K562 (cell line): ENCODE data around the gene TRIM38. TPM values are rescaled to one million over a fixed set of nuclear protein-coding genes. Genes with fewer than 3 reads are reported as not detected.

Experiments
- CEBPG ChIP-seq, 3 experiments: fragments of 200-800 bp in 1 of 3; sonication (Bioruptor generic) in 1 of 3; sonication (generic) in 1 of 3; formaldehyde crosslinking in 1 of 3; IDR thresholded peaks in 2 of 3; conservative IDR thresholded peaks in 1 of 3; 2 replicates each; pipeline versions ENCODE4 v1.6.1 to v1.8.0; 2016 to 2022; ENCODE audit warnings: missing compliant biosample characterization in 2 of 3, missing genetic modification characterization in 2 of 3, mild to moderate bottlenecking in 1 of 3, missing genetic modification reagents in 1 of 3
- FOXK2 ChIP-seq, 2 experiments: fragments of 450-650 bp; IDR thresholded peaks in 1 of 2; conservative IDR thresholded peaks in 1 of 2; 2 replicates each; pipeline ENCODE4 v1.6.1; 2016; ENCODE audit warnings: low read depth in 2 of 2, mild to moderate bottlenecking in 1 of 2
- IFI16 ChIP-seq: fragments of 250-450 bp; sonication (Bioruptor Pico); IDR thresholded peaks from 2 replicates; pipeline ENCODE4 v2.1.2; 2022; ENCODE audit warnings: mild to moderate bottlenecking, inconsistent platforms
- PHF21A ChIP-seq: fragments of 450-650 bp; IDR thresholded peaks from 2 replicates; pipeline ENCODE4 v1.6.1; 2017; ENCODE audit warnings: low read depth, borderline replicate concordance
- POLR2A ChIP-seq: fragments of 450-650 bp; conservative IDR thresholded peaks from 2 replicates; pipeline ENCODE4 v1.6.1; 2016
- SMARCC2 ChIP-seq: fragments of 450-650 bp; IDR thresholded peaks from 2 replicates; pipeline ENCODE4 v1.6.1; 2017; ENCODE audit warnings: antibody characterized with exemption, moderate library complexity, mild to moderate bottlenecking, low read depth
- ZKSCAN8 ChIP-seq: fragments of 200-800 bp; sonication (Bioruptor generic); IDR thresholded peaks from 2 replicates; pipeline ENCODE4 v1.6.1; 2016; ENCODE audit warnings: missing genetic modification characterization, missing compliant biosample characterization
- ZNF134 ChIP-seq: fragments of 250-450 bp; sonication (Bioruptor Pico); conservative IDR thresholded peaks from 2 replicates; pipeline ENCODE4 v1.4.0; 2020
- ZNF449 ChIP-seq: fragments of 250-450 bp; sonication (Bioruptor Pico); IDR thresholded peaks from 2 replicates; pipeline ENCODE4 v1.8.0; 2022; ENCODE audit warnings: moderate library complexity, mild to moderate bottlenecking, inconsistent platforms
- polyA plus RNA-seq, 8 experiments: library from polyadenylated mRNA; depleted of rRNA in 4 of 8; stranded (reverse) in 5 of 8; unstranded in 3 of 8; fragments of >200 nt; fragmentation: Nextera tagmentation in 2 of 8; fragmentation: Illumina TruSeq in 1 of 8; extraction: Ambion mirVana in 2 of 8; extraction: Trizol in 1 of 8; gene quantifications; 2 replicates each; pipeline versions ENCODE4 v1.2.1 to v1.2.3, GENCODE V29; 2011 to 2014; ENCODE audit warnings: inconsistent platforms in 1 of 8, missing spikeins in 1 of 8
- total RNA-seq, 7 experiments: library from RNA; depleted of rRNA in 6 of 7; stranded (reverse); fragments of >200 nt in 6 of 7; fragmentation: Illumina TruSeq in 2 of 7; extraction: Trizol in 2 of 7; gene quantifications; 2 replicates each; pipeline versions ENCODE4 v1.2.1 to v1.2.3, GENCODE V29; 2011 to 2021; ENCODE audit warnings: low replicate concordance in 1 of 7
- TF ChIP-seq, protein P1 (sequence below), 2 experiments: fragments of 450-650 bp; formaldehyde crosslinking in 1 of 2; IDR thresholded peaks; 2 replicates each; pipeline versions ENCODE4 v1.4.0 to v1.6.1; 2014 to 2020; ENCODE audit warnings: mild to moderate bottlenecking in 2 of 2, borderline replicate concordance in 1 of 2, low read depth in 1 of 2
- TF ChIP-seq, protein P2 (sequence below): conservative IDR thresholded peaks from 2 replicates; pipeline ENCODE4 v1.6.1; 2011; ENCODE audit warnings: low read depth, mild to moderate bottlenecking, low read length; ENCODE audit not compliant: control insufficient read depth
- TF ChIP-seq, protein P3 (sequence below), 2 experiments: fragments of 450-650 bp; IDR thresholded peaks; 2 replicates each; pipeline ENCODE4 v1.6.1; 2016

Gene TRIM38
- total and polyA plus RNA-seq, 9 of the 15 experiments (the other 6 are each of a cell fraction or from before 2014, with no cell fraction given) = 1.7 to 6.7 (median 6.3) TPM

GRCh38 chr6:25962149-25963127 is at the start of gene TRIM38 (continued):
- TF ChIP-seq, protein P1, sequence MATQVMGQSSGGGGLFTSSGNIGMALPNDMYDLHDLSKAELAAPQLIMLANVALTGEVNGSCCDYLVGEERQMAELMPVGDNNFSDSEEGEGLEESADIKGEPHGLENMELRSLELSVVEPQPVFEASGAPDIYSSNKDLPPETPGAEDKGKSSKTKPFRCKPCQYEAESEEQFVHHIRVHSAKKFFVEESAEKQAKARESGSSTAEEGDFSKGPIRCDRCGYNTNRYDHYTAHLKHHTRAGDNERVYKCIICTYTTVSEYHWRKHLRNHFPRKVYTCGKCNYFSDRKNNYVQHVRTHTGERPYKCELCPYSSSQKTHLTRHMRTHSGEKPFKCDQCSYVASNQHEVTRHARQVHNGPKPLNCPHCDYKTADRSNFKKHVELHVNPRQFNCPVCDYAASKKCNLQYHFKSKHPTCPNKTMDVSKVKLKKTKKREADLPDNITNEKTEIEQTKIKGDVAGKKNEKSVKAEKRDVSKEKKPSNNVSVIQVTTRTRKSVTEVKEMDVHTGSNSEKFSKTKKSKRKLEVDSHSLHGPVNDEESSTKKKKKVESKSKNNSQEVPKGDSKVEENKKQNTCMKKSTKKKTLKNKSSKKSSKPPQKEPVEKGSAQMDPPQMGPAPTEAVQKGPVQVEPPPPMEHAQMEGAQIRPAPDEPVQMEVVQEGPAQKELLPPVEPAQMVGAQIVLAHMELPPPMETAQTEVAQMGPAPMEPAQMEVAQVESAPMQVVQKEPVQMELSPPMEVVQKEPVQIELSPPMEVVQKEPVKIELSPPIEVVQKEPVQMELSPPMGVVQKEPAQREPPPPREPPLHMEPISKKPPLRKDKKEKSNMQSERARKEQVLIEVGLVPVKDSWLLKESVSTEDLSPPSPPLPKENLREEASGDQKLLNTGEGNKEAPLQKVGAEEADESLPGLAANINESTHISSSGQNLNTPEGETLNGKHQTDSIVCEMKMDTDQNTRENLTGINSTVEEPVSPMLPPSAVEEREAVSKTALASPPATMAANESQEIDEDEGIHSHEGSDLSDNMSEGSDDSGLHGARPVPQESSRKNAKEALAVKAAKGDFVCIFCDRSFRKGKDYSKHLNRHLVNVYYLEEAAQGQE (IDR thresholded peaks at IDR 0.05; ENCODE audit: borderline replicate concordance) = peak; percentile 51
- TF ChIP-seq, protein P1 (CRISPR knock-in tag; IDR thresholded peaks at IDR 0.05; ENCODE audit: low read depth) = no peak
- TF ChIP-seq CEBPG (CRISPR knock-in tag; IDR thresholded peaks at IDR 0.05) (no peak), CEBPG (tag; conservative IDR thresholded peaks at IDR 0.05 in 1 of 2, IDR thresholded peaks at IDR 0.05 in 1 of 2) (no peak), FOXK2 (conservative IDR thresholded peaks at IDR 0.05 in 1 of 2, IDR thresholded peaks at IDR 0.05 in 1 of 2; ENCODE audit: low read depth in 2 of 2) (peak; percentile 29 to 33; a peak in 1 of 4 replicates), PHF21A (no peak), SMARCC2 (no peak), ZKSCAN8 (CRISPR knock-in tag) (no peak), ZNF134 (CRISPR knock-in tag) (no peak), IFI16 (no peak), POLR2A (peak; percentile 91), ZNF449 (CRISPR knock-in tag) (no peak)
- TF ChIP-seq, protein P2, sequence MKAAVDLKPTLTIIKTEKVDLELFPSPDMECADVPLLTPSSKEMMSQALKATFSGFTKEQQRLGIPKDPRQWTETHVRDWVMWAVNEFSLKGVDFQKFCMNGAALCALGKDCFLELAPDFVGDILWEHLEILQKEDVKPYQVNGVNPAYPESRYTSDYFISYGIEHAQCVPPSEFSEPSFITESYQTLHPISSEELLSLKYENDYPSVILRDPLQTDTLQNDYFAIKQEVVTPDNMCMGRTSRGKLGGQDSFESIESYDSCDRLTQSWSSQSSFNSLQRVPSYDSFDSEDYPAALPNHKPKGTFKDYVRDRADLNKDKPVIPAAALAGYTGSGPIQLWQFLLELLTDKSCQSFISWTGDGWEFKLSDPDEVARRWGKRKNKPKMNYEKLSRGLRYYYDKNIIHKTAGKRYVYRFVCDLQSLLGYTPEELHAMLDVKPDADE = no peak
- TF ChIP-seq, protein P3, sequence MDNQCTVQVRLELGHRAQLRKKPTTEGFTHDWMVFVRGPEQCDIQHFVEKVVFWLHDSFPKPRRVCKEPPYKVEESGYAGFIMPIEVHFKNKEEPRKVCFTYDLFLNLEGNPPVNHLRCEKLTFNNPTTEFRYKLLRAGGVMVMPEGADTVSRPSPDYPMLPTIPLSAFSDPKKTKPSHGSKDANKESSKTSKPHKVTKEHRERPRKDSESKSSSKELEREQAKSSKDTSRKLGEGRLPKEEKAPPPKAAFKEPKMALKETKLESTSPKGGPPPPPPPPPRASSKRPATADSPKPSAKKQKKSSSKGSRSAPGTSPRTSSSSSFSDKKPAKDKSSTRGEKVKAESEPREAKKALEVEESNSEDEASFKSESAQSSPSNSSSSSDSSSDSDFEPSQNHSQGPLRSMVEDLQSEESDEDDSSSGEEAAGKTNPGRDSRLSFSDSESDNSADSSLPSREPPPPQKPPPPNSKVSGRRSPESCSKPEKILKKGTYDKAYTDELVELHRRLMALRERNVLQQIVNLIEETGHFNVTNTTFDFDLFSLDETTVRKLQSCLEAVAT (IDR thresholded peaks at IDR 0.05) = peak in 1 of 2 experiments; percentile 63; a peak in 1 of 4 replicates
